GM12878 (cell line): ENCODE results near the gene ATP2C2. TPM values are rescaled to one million over a fixed set of nuclear protein-coding genes. Genes with fewer than 3 reads are reported as not detected.

ENCODE experiments used
- ATAC-seq: fragments of 200-7000 bp; cut with Tn5 transposase; 3 replicates; pipeline ENCODE4 v1.9.1; 2020; ENCODE audit warnings: mild to moderate bottlenecking, moderate library complexity
- Bru-seq: library from RNA; stranded (reverse); fragments of 400-500 nt; gene quantifications from one replicate; lab custom pipeline; 2021; lab: Mats Ljungman, UMichigan
- BruChase-seq, 2 experiments: library from RNA; stranded (reverse); fragments of 400-500 nt; gene quantifications; one replicate each; lab custom pipeline; 2021; lab: Mats Ljungman, UMichigan
- BruUV-seq: library from RNA; stranded (reverse); fragments of 400-500 nt; replicated peaks from 2 replicates; lab custom pipeline; 2021; lab: Mats Ljungman, UMichigan
- CTCF ChIA-PET: fragments of 300-600 bp; sonication (Branson Sonifier 250); formaldehyde crosslinking; extraction: SDS; loops from one replicate; lab custom pipeline; 2021; ENCODE audit warnings: inconsistent platforms; lab: Yijun Ruan, JAX
- POLR2A ChIA-PET: fragments of 350-600 bp; formaldehyde crosslinking; extraction: SDS; loops from one replicate; lab custom pipeline; 2021; ENCODE audit warnings: inconsistent platforms; lab: Charles Lee
- RAD21 ChIA-PET: fragments of 300-600 bp; sonication (Branson Sonifier 250); formaldehyde crosslinking; loops from one replicate; lab custom pipeline; 2023; ENCODE audit warnings: antibody characterized with exemption; ENCODE audit not compliant: unreplicated experiment; lab: Charles Lee
- SMC1A ChIA-PET: fragments of 300-600 bp; sonication (Branson Sonifier 250); formaldehyde crosslinking; loops from one replicate; lab custom pipeline; 2023; ENCODE audit not compliant: unreplicated experiment, uncharacterized antibody; lab: Charles Lee
- DNase-seq: peaks from one replicate; pipeline ENCODE4 v3.0.0-alpha.2; 2011; ENCODE audit warnings: low read depth, low spot score
- FAIRE-seq: peaks from 3 replicates; lab custom pipeline; 2011; peaks lifted over from hg19 to GRCh38; lab: Jason Lieb, UNC
- H2AFZ ChIP-seq: 2 replicates; pipeline ENCODE4 v1.6.0; 2011; ENCODE audit warnings: low read depth, low read length, control low read depth; ENCODE audit not compliant: control insufficient read depth
- H3K27ac ChIP-seq: 2 replicates; pipeline ENCODE4 v1.5.1; 2011; ENCODE audit warnings: control low read depth; ENCODE audit not compliant: control insufficient read depth, insufficient read depth
- H3K27me3 ChIP-seq, 2 experiments: replicated peaks in 1 of 2; 2 replicates each; pipeline versions ENCODE4 v1.6.0 to v1.6.1; 2011; ENCODE audit warnings: low read length in 1 of 2; ENCODE audit not compliant: control insufficient read depth in 2 of 2, insufficient read depth in 2 of 2
- H3K36me3 ChIP-seq, 2 experiments: 2 replicates each; pipeline ENCODE4 v1.5.1; 2011; ENCODE audit warnings: low read length in 1 of 2; ENCODE audit not compliant: control insufficient read depth in 2 of 2, insufficient read depth in 2 of 2
- H3K4me1 ChIP-seq: 2 replicates; pipeline ENCODE4 v1.6.1; 2011; ENCODE audit warnings: mild to moderate bottlenecking, low read length, moderate library complexity, mixed read lengths; ENCODE audit not compliant: control insufficient read depth, insufficient read depth
- H3K4me2 ChIP-seq: 2 replicates; pipeline ENCODE4 v1.6.0; 2011; ENCODE audit warnings: control low read depth; ENCODE audit not compliant: control insufficient read depth, insufficient read depth
- H3K4me3 ChIP-seq: fragments of 200-600 bp; sonication (generic); 2 replicates; pipeline ENCODE4 v1.5.1; 2016
- H3K79me2 ChIP-seq: 2 replicates; pipeline ENCODE4 v1.6.0; 2011; ENCODE audit warnings: low read length; ENCODE audit not compliant: control insufficient read depth, insufficient read depth
- H3K9ac ChIP-seq: 2 replicates; pipeline ENCODE4 v1.8.0; 2011; ENCODE audit warnings: low read length, control low read depth, mixed read lengths; ENCODE audit not compliant: control insufficient read depth, insufficient read depth
- H3K9me3 ChIP-seq: replicated peaks from 3 replicates; pipeline ENCODE4 v1.5.1; 2011; ENCODE audit warnings: mild to moderate bottlenecking, low read length; ENCODE audit not compliant: control insufficient read depth, insufficient read depth
- H4K20me1 ChIP-seq: 2 replicates; pipeline ENCODE4 v1.6.0; 2011; ENCODE audit not compliant: control insufficient read depth, insufficient read depth
- ETV6 ChIP-seq, 2 experiments: fragments of 450-650 bp in 1 of 2; IDR thresholded peaks in 1 of 2; conservative IDR thresholded peaks in 1 of 2; 2 replicates each; pipeline ENCODE4 v1.6.1; 2014; ENCODE audit warnings: antibody characterized with exemption in 1 of 2, borderline replicate concordance in 1 of 2, low read depth in 1 of 2, mild to moderate bottlenecking in 1 of 2, moderate library complexity in 1 of 2
- FOXK2 ChIP-seq: fragments of 450-650 bp; IDR thresholded peaks from 2 replicates; pipeline ENCODE4 v1.6.1; 2017; ENCODE audit warnings: mild to moderate bottlenecking, moderate library complexity
- JUND ChIP-seq: IDR thresholded peaks from 2 replicates; pipeline ENCODE4 v1.6.1; 2012; ENCODE audit warnings: low read depth, mild to moderate bottlenecking, low read length, improper control_type of control experiment, moderate library complexity
- KLF5 ChIP-seq: fragments of 450-650 bp; IDR thresholded peaks from 2 replicates; pipeline ENCODE4 v1.6.1; 2014; ENCODE audit warnings: mild to moderate bottlenecking; ENCODE audit not compliant: partially characterized antibody
- REST ChIP-seq: IDR thresholded peaks from 2 replicates; pipeline ENCODE4 v1.6.1; 2012; ENCODE audit warnings: mild to moderate bottlenecking, low read depth, low read length
- SKIL ChIP-seq: fragments of 450-650 bp; IDR thresholded peaks from 2 replicates; pipeline ENCODE4 v1.6.1; 2017; ENCODE audit warnings: mild to moderate bottlenecking, low read depth, inconsistent platforms; ENCODE audit not compliant: poor library complexity, severe bottlenecking
- STAT3 ChIP-seq: IDR thresholded peaks from 2 replicates; pipeline ENCODE4 v1.6.1; 2011; ENCODE audit warnings: low read depth, low read length, improper control_type of control experiment
- TARDBP ChIP-seq: IDR thresholded peaks from 2 replicates; pipeline ENCODE4 v1.6.1; 2016; ENCODE audit warnings: borderline replicate concordance
- WRNIP1 ChIP-seq: IDR thresholded peaks from 2 replicates; pipeline ENCODE4 v1.6.1; 2011; ENCODE audit warnings: low read depth, low read length, improper control_type of control experiment, borderline replicate concordance
- YY1 ChIP-seq: IDR thresholded peaks from 2 replicates; pipeline ENCODE4 v1.6.1; 2011; ENCODE audit warnings: low read depth, mild to moderate bottlenecking, low read length
- WGBS: methylation state at CpG from one replicate; pipeline ENCODE4 v1.1.6; 2016; ENCODE audit warnings: low lambda C conversion rate; ENCODE audit not compliant: insufficient replicate concordance, insufficient coverage; ENCODE audit errors: missing lambda C conversion rate; 5-methylcytosine and 5-hydroxymethylcytosine counted together
- in situ Hi-C: fragments of 300-500 bp; cut with MboI; formaldehyde crosslinking; loops from 9 replicates; pipeline ENCODE4 v1.14.3; 2018; ENCODE audit warnings: mixed read lengths
- intact Hi-C: fragments of 100-400 bp; cut with micrococcal nuclease; formaldehyde crosslinking; loops from one replicate; pipeline ENCODE4 v1.14.2; 2022; ENCODE audit not compliant: unreplicated experiment
- long read RNA-seq, 2 experiments: library from polyadenylated mRNA; unstranded; transcript quantifications; one replicate each; pipeline ENCODE4 v2.0.0, GENCODE V29; 2019 to 2020
- polyA minus RNA-seq, 3 experiments: library from RNA; depleted of rRNA, polyadenylated mRNA; stranded (reverse); fragments of >200 nt; gene quantifications; 2 replicates each; pipeline ENCODE4 v1.2.3, GENCODE V29; 2011
- polyA plus RNA-seq, 11 experiments: library from polyadenylated mRNA; depleted of rRNA in 4 of 11; unstranded in 6 of 11; stranded (reverse) in 5 of 11; fragments of >200 nt; fragmentation: Nextera tagmentation in 4 of 11; fragmentation: Illumina TruSeq in 1 of 11; extraction: Ambion mirVana in 4 of 11; extraction: Trizol in 1 of 11; gene quantifications; 1 replicate in 1 of 11; 2 replicates in 10 of 11; pipeline versions ENCODE4 v1.2.1 to v1.2.3, GENCODE V29; 2011 to 2016; ENCODE audit warnings: inconsistent platforms in 2 of 11, missing spikeins in 2 of 11, low read depth in 1 of 11
- total RNA-seq, 4 experiments: library from RNA; depleted of rRNA in 3 of 4; stranded (reverse); fragments of >200 nt in 3 of 4; fragmentation: Illumina TruSeq in 1 of 4; extraction: Trizol in 1 of 4; gene quantifications; 2 replicates each; pipeline versions ENCODE4 v1.2.1 to v1.2.3, GENCODE V29; 2013 to 2021

Gene ATP2C2
- not detected in 2 replicates for total RNA-seq (2013; cell fraction: nucleolus; rRNA removed)
- total RNA-seq (2014; rRNA removed) (not detected in 2 replicates), total RNA-seq (2014; rRNA removed; fragmentation: Illumina TruSeq; extraction: Trizol) (not detected in 2 replicates), total RNA-seq (2021) (not detected in 2 replicates), polyA plus RNA-seq (2011; rRNA removed) (not detected in 2 replicates), polyA plus RNA-seq (2014; fragmentation: Illumina TruSeq; extraction: Trizol) (not detected in 2 replicates), polyA plus RNA-seq (2014; fragmentation: Nextera tagmentation; extraction: Ambion mirVana) (under 1 TPM in 1 of 2 experiments, not detected in 1; 0.05 TPM), polyA plus RNA-seq (2014; rRNA removed) (not detected in 2 replicates), polyA plus RNA-seq (2016; fragmentation: Nextera tagmentation; extraction: Ambion mirVana) (under 1 TPM in 1 of 2 experiments, not detected in 1; 0.19 TPM), polyA minus RNA-seq (2011; rRNA and poly(A)+ RNA removed) (0.15 TPM in 1 of 2 replicates, not detected in the other), Bru-seq, nascent RNA (percentile 3 among the genes with signal in this experiment), BruChase-seq, experiment 1, labeled RNA remaining after a 6-hour chase (percentile 10 among the genes with signal in this experiment), BruChase-seq, experiment 2, labeled RNA remaining after a 2-hour chase (percentile 13 among the genes with signal in this experiment)
- polyA plus RNA-seq (2011; ENCODE audit: low read depth): not detected
- polyA plus RNA-seq (2011; cell fraction: cytosol; rRNA removed): not detected in 2 replicates
- polyA plus RNA-seq (2011; cell fraction: nucleus; rRNA removed): not detected in 2 replicates
- 0.07 and 0.14 TPM in 2 replicates for polyA plus RNA-seq (2012)
- not detected in 2 replicates for polyA minus RNA-seq (2011; cell fraction: cytosol; rRNA and poly(A)+ RNA removed)
- not detected in 2 replicates for polyA minus RNA-seq (2011; cell fraction: nucleus; rRNA and poly(A)+ RNA removed)
- long read RNA-seq, experiment 1: 0 reads
- long read RNA-seq, experiment 2, partial matches to known transcripts: 0 of 1 reads
- long read RNA-seq, experiment 2, other reads (novel, unspliced or antisense): 1 of 1 reads

- Histone ChIP-seq H3K9me3 (no peaks in the 10 kb centered on the region), H3K27ac (no peak within 1 kb of the TSS), H2AFZ (no peak within 1 kb of the TSS), H3K4me3 (no peak within 1 kb of the TSS), H3K9ac (no peak within 1 kb of the TSS), H3K79me2 (no peaks in the 10 kb centered on the region), H3K36me3 (no peaks in the 10 kb centered on the region), H4K20me1 (no peaks in the 10 kb centered on the region), H3K27me3 (peaks cover 0 to 12% of the 10 kb centered on the region in 2 experiments; a peak in 3 of 4 replicates), H3K4me2 (no peak within 1 kb of the TSS), H3K4me1 (no peaks in the 10 kb centered on the region)
- intact Hi-C loops: no loop called here
- no TSS peak for BruUV-seq
- ChIA-PET SMC1A (no interaction called here), CTCF (no interaction called here), POLR2A (no interaction called here), RAD21 (interaction anchor here (1.1 kb wide), 1 partner anchor 30 kb away, joined by 3 read pairs; no protein-coding TSS in a partner anchor)
- 24% methylated on average over 55 of the region's 66 CpGs for WGBS
- FAIRE-seq: no peak
- DNase-seq: no peak
- no peak for ATAC-seq
- in situ Hi-C loops: no loop called here
- TF ChIP-seq TARDBP (no peak), KLF5 (no peak), WRNIP1 (no peak), YY1 (no peak), SKIL (no peak), ETV6 (conservative IDR thresholded peaks at IDR 0.05 in 1 of 2, IDR thresholded peaks at IDR 0.05 in 1 of 2; ENCODE audit: borderline replicate concordance in 1 of 2, low read depth in 1 of 2) (no peak), STAT3 (no peak), FOXK2 (no peak), JUND (no peak), REST (no peak)
These were observed at the start of gene ATP2C2 for GRCh38 chr16:84368308-84368996. Gene ATP2C2 (plus strand): TSS chr16:84368538. CDS start chr16:84368616, 78 bp downstream.
